Measurements from ENCODE around the gene TMEM8B.

DNA sequence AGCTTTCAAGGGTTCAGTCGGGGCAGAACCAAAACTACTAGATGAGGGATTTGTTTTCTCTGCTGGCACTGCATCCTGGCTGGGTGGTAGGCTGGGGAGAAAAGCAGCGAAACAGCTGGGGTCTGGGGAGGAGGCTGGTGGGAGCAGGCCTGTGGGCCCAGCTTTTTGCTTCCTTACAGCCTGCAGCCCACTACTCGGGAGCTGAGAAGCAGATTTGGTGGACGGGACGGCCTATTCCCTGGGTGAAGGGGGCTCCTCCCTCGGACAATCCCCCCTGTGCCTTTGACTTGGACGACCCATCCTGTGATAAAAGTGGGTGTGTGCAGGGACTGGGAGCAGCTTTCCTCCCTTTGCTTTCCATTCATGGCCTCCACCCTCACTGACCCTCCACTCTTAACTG is 28.5 kb upstream of the TMEM8B start:
- no peak for TF ChIP-seq CTCF (IDR thresholded peaks at IDR 0.05)
- TF ChIP-seq EZH2phosphoT487 (IDR thresholded peaks at IDR 0.05) = no peak
